Neural progenitor cell (in vitro differentiated cells): Measurements from ENCODE around the gene EPGN. TPM values are rescaled to one million over a fixed set of nuclear protein-coding genes. Genes with fewer than 3 reads are reported as not detected.

Experiments used
- DNase-seq: peaks from one replicate; pipeline ENCODE4 v3.0.0-alpha.2; 2016; ENCODE audit warnings: low spot score
- H2AFZ ChIP-seq: fragments of 200-600 bp; sonication (generic); replicated peaks from 2 replicates; pipeline ENCODE4 v1.6.1; 2016; ENCODE audit warnings: antibody characterized with exemption
- H3F3A ChIP-seq: fragments of 200-600 bp; sonication (generic); 2 replicates; pipeline ENCODE4 v1.6.1; 2016; ENCODE audit warnings: antibody characterized with exemption, low read depth
- H3K27ac ChIP-seq: fragments of 200-600 bp; sonication (generic); 2 replicates; pipeline ENCODE4 v1.5.1; 2016; ENCODE audit warnings: mild to moderate bottlenecking
- H3K27me3 ChIP-seq: fragments of 200-600 bp; sonication (generic); 2 replicates; pipeline ENCODE4 v1.6.1; 2016; ENCODE audit warnings: mild to moderate bottlenecking, moderate library complexity
- H3K36me3 ChIP-seq: fragments of 200-600 bp; sonication (generic); 2 replicates; pipeline ENCODE4 v1.5.1; 2016
- H3K4me1 ChIP-seq: fragments of 200-600 bp; sonication (generic); 2 replicates; pipeline ENCODE4 v1.6.1; 2016; ENCODE audit warnings: mixed run types
- H3K4me2 ChIP-seq: fragments of 200-600 bp; sonication (generic); 2 replicates; pipeline ENCODE4 v1.6.1; 2016
- H3K4me3 ChIP-seq: fragments of 200-600 bp; sonication (generic); 2 replicates; pipeline ENCODE4 v1.5.1; 2016
- H3K79me2 ChIP-seq: fragments of 200-600 bp; sonication (generic); 2 replicates; pipeline ENCODE4 v1.6.1; 2016; ENCODE audit warnings: low read depth
- H3K9ac ChIP-seq: fragments of 200-600 bp; sonication (generic); 2 replicates; pipeline ENCODE4 v1.6.1; 2016
- H3K9me3 ChIP-seq: fragments of 200-600 bp; sonication (generic); 2 replicates; pipeline ENCODE4 v1.5.1; 2016; ENCODE audit warnings: low read depth
- H4K20me1 ChIP-seq: fragments of 200-600 bp; sonication (generic); 2 replicates; pipeline ENCODE4 v1.6.1; 2016; ENCODE audit warnings: low read depth
- H3K27ac Mint-ChIP-seq: 3 replicates; pipeline ENCODE4 v1.8.0; 2021; ENCODE audit warnings: mixed read lengths
- H3K27me3 Mint-ChIP-seq: 2 replicates; pipeline ENCODE4 v1.8.0; 2022; ENCODE audit warnings: low read depth, mild to moderate bottlenecking, inconsistent platforms, moderate library complexity, mixed read lengths; ENCODE audit not compliant: insufficient read depth
- H3K36me3 Mint-ChIP-seq: 3 replicates; pipeline ENCODE4 v1.8.0; 2021; ENCODE audit warnings: mixed read lengths
- H3K4me1 Mint-ChIP-seq: 3 replicates; pipeline ENCODE4 v1.8.0; 2021; ENCODE audit warnings: mixed read lengths
- H3K4me3 Mint-ChIP-seq: 3 replicates; pipeline ENCODE4 v1.8.0; 2021; ENCODE audit warnings: mild to moderate bottlenecking, moderate library complexity, mixed read lengths
- H3K9me3 Mint-ChIP-seq: 3 replicates; pipeline ENCODE4 v1.8.0; 2020; ENCODE audit warnings: mixed read lengths
- EZH2 ChIP-seq: fragments of 200-600 bp; sonication (generic); IDR thresholded peaks from 2 replicates; pipeline ENCODE4 v1.6.1; 2017; ENCODE audit warnings: antibody characterized with exemption, mild to moderate bottlenecking, moderate library complexity
- EZH2phosphoT487 ChIP-seq: fragments of 200-600 bp; sonication (generic); IDR thresholded peaks from 2 replicates; pipeline ENCODE4 v1.6.1; 2017; ENCODE audit warnings: antibody characterized with exemption
- total RNA-seq: library from RNA; depleted of rRNA; stranded (reverse); fragments of >200 nt; gene quantifications from 2 replicates; pipeline ENCODE4 v1.2.3, GENCODE V29; 2015; ENCODE audit warnings: low replicate concordance
- TF ChIP-seq, protein P1 (sequence below): fragments of 200-600 bp; sonication (generic); IDR thresholded peaks from 2 replicates; pipeline ENCODE4 v1.5.1; 2017; ENCODE audit warnings: antibody characterized with exemption, mild to moderate bottlenecking

EPGN gene
- total RNA-seq, 1 donor from 2014 or later, result not detected

DNA sequence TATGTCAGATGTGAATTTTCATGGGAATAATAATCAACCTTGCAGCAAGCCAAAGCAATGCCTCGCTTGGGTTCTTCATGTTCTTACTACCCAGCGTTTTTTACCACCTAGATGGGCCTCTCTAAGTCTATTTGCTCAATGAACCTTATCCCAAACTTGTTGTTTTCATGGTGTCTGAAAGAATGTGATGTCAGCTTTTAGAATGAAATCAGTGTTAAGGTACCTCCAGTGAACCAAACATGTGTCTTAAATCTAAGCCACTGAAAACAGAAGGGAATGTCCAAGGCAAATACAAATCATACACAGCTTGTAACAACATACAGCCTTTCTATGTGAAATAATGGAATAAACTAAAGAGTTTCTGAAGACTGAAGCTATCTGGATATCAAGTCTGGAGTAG lies 6.7 kb downstream of the EPGN start:
- H3K4me2 ChIP-seq, result no peak overlapping the region
- no peaks in the 10 kb centered on the region for H3K36me3 ChIP-seq
- DNase-seq, result no peak
- Mint-ChIP-seq H3K27ac (no peak overlapping the region), H3K27me3 (no peaks in the 10 kb centered on the region), H3K36me3 (no peaks in the 10 kb centered on the region), H3K9me3 (no peaks in the 10 kb centered on the region), H3K4me3 (no peak overlapping the region), H3K4me1 (no peaks in the 10 kb centered on the region)
- H2AFZ ChIP-seq, result no peak overlapping the region
- TF ChIP-seq EZH2phosphoT487, result no peak
- no peak for TF ChIP-seq EZH2
- TF ChIP-seq, protein P1, sequence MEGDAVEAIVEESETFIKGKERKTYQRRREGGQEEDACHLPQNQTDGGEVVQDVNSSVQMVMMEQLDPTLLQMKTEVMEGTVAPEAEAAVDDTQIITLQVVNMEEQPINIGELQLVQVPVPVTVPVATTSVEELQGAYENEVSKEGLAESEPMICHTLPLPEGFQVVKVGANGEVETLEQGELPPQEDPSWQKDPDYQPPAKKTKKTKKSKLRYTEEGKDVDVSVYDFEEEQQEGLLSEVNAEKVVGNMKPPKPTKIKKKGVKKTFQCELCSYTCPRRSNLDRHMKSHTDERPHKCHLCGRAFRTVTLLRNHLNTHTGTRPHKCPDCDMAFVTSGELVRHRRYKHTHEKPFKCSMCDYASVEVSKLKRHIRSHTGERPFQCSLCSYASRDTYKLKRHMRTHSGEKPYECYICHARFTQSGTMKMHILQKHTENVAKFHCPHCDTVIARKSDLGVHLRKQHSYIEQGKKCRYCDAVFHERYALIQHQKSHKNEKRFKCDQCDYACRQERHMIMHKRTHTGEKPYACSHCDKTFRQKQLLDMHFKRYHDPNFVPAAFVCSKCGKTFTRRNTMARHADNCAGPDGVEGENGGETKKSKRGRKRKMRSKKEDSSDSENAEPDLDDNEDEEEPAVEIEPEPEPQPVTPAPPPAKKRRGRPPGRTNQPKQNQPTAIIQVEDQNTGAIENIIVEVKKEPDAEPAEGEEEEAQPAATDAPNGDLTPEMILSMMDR, result no peak
- no peak overlapping the region for H3K27ac ChIP-seq
- H3K9ac ChIP-seq, result no peak overlapping the region
- no peaks in the 10 kb centered on the region for H3K9me3 ChIP-seq
- no peaks in the 10 kb centered on the region for H3K79me2 ChIP-seq
- H3K27me3 ChIP-seq, result no peaks in the 10 kb centered on the region
- no peaks in the 10 kb centered on the region for H4K20me1 ChIP-seq
- no peaks in the 10 kb centered on the region for H3F3A ChIP-seq
- no peak overlapping the region for H3K4me3 ChIP-seq
- no peaks in the 10 kb centered on the region for H3K4me1 ChIP-seq

DNA sequence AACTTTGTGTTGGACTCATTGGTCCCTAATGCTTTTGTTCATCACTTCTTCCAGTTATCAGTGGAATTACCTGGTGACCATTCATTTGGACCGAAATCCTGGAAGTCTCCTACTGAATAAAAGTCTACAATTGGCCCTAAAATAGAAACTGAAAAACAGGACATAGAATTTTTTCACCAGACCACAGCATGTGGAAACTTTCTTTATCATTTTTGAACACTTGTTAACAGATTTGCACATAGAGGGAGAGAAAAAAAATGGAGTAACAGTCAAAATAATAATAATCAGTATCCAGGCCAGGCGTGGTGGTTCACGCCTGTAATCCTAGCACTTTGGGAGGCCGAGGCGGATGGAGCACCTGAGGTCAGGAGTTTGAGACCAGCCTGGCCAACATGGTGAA lies 7.1 kb downstream of the EPGN start:
- Mint-ChIP-seq H3K27me3 (no peaks in the 10 kb centered on the region), H3K4me1 (peaks cover 1% of the 10 kb centered on the region), H3K4me3 (no peak overlapping the region), H3K27ac (no peak overlapping the region), H3K9me3 (no peaks in the 10 kb centered on the region), H3K36me3 (no peaks in the 10 kb centered on the region)
- Histone ChIP-seq H3F3A (no peaks in the 10 kb centered on the region), H3K9me3 (no peaks in the 10 kb centered on the region), H4K20me1 (no peaks in the 10 kb centered on the region), H3K4me1 (peaks cover 2% of the 10 kb centered on the region), H3K79me2 (no peaks in the 10 kb centered on the region), H3K27me3 (no peaks in the 10 kb centered on the region), H3K36me3 (no peaks in the 10 kb centered on the region), H3K9ac (no peak overlapping the region), H2AFZ (no peak overlapping the region), H3K4me3 (no peak overlapping the region), H3K4me2 (no peak overlapping the region), H3K27ac (no peak overlapping the region)
- TF ChIP-seq EZH2phosphoT487, result no peak
- TF ChIP-seq, protein P1, result no peak
- no peak for DNase-seq

GRCh38 chr4:74316397-74316796 lies 8.1 kb downstream of the EPGN start:
- H3K27ac Mint-ChIP-seq, result no peak overlapping the region
- no peak overlapping the region for H3K9ac ChIP-seq

More at GRCh38 chr4:74316397-74316796, 8.1 kb downstream of the EPGN start:
- Mint-ChIP-seq H3K9me3 (no peaks in the 10 kb centered on the region), H3K27me3 (no peaks in the 10 kb centered on the region), H3K4me3 (no peak overlapping the region), H3K4me1 (peaks cover 10% of the 10 kb centered on the region), H3K36me3 (no peaks in the 10 kb centered on the region)
- no peak overlapping the region for H3K4me3 ChIP-seq
- no peaks in the 10 kb centered on the region for H3K36me3 ChIP-seq
- no peaks in the 10 kb centered on the region for H4K20me1 ChIP-seq
- H3K27ac ChIP-seq, result no peak overlapping the region
- DNase-seq, result no peak
- no peaks in the 10 kb centered on the region for H3K79me2 ChIP-seq
- H3K4me1 ChIP-seq, result peaks cover 7% of the 10 kb centered on the region
- H3K27me3 ChIP-seq, result no peaks in the 10 kb centered on the region
- no peaks in the 10 kb centered on the region for H3F3A ChIP-seq
- no peak overlapping the region for H2AFZ ChIP-seq
- H3K9me3 ChIP-seq, result no peaks in the 10 kb centered on the region
- H3K4me2 ChIP-seq, result no peak overlapping the region
- TF ChIP-seq EZH2phosphoT487 (no peak), EZH2 (no peak)
- TF ChIP-seq, protein P1, result no peak
